ENCODE results near the gene EMC8. TPM values are rescaled to one million over a fixed set of nuclear protein-coding genes. Genes with fewer than 3 reads are reported as not detected.

Gene EMC8
- total and polyA plus RNA-seq, 2 experiments from 2014 or later, result 51.1 to 69.4 TPM

DNA sequence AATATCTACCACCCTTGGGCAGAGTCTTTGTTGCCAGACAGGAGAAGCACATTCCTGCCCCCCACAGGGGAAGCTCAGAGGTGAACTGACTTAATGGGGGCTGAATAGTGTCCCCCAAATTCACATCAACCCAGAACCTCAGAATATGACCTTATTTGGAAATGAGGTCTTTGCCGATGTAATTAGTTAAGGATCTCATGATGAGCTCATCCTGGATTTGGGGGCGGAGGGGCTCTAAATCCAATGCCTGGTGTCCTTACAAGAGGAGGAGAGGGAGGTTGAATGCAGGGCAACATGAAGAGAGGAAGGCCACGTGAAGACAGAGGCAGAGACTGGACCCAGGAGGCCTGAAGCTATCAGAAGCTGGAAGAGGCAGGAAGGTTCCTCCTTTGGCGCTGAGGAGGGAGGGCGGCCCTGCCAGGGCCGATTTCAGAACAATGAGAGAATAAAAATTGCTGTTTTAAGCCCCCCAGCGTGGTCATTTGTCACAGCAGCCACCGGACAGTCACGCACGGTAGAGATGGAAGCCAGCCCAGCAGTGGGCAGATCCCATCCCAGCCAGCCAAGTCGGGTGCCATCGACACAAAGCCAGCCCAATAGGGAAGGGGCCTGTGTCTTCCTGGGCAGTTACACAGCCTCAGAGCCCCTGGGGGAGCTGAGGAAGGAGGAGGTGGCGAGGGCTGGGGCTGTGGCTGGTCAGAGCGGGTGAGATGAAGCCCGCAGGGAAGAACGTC, 69.7 kb downstream of the EMC8 start:
- Histone ChIP-seq H3K79me2 (replicated peaks; ENCODE audit: insufficient read depth) (no peaks in the 10 kb centered on the region), H3K4me3 (no peak overlapping the region), H3F3A (replicated peaks; ENCODE audit: low read depth) (no peaks in the 10 kb centered on the region), H4K20me1 (replicated peaks; ENCODE audit: insufficient read depth) (no peaks in the 10 kb centered on the region), H3K36me3 (ENCODE audit: insufficient read depth) (no peaks in the 10 kb centered on the region), H3K27me3 (ENCODE audit: insufficient read depth) (no peaks in the 10 kb centered on the region), H3K9me2 (ENCODE audit: insufficient read depth) (no peaks in the 10 kb centered on the region), H3K4me2 (no peak overlapping the region), H3K4me1 (ENCODE audit: insufficient read depth) (no peaks in the 10 kb centered on the region), H3K27ac (ENCODE audit: low read depth) (no peak overlapping the region), H2AFZ (no peak overlapping the region)
- Mint-ChIP-seq H3K27me3 (ENCODE audit: insufficient read depth, low read depth, poor library complexity) (peaks cover 18% of the 10 kb centered on the region), H3K36me3 (ENCODE audit: low read depth) (no peaks in the 10 kb centered on the region; the same call in 2 of the 3 replicates), H3K4me3 (no peak overlapping the region; the same call in 2 of the 3 replicates), H3K9me3 (no peaks in the 10 kb centered on the region), H3K4me1 (peaks cover 17% of the 10 kb centered on the region), H3K27ac (0 out of 2 replicates have a peak overlapping the region, but pooled peaks have one; percentile 6)
- ATAC-seq (no peak; the same call in 2 of the 3 replicates), DNase-seq (ENCODE audit: low spot score) (no peak)
- TF ChIP-seq EZH2phosphoT487 (IDR thresholded peaks at IDR 0.05; ENCODE audit: unreplicated experiment) (no peak), POLR2AphosphoS5 (IDR thresholded peaks at IDR 0.05; ENCODE audit: low read depth) (no peak), JUNB (IDR thresholded peaks at IDR 0.05; ENCODE audit: unreplicated experiment) (no peak), NANOG (IDR thresholded peaks at IDR 0.05; ENCODE audit: borderline replicate concordance) (no peak), CREB1 (CRISPR knock-in tag; IDR thresholded peaks at IDR 0.05; ENCODE audit: low read depth) (no peak), ZNF114 (CRISPR knock-in tag; IDR thresholded peaks at IDR 0.05) (no peak), EZH2 (IDR thresholded peaks at IDR 0.05; ENCODE audit: low read depth, unreplicated experiment) (no peak), ZNF331 (CRISPR knock-in tag; IDR thresholded peaks at IDR 0.05; ENCODE audit: low read depth) (no peak), STAT1 (IDR thresholded peaks at IDR 0.05; ENCODE audit: unreplicated experiment) (no peak)
- TF ChIP-seq, protein P1, sequence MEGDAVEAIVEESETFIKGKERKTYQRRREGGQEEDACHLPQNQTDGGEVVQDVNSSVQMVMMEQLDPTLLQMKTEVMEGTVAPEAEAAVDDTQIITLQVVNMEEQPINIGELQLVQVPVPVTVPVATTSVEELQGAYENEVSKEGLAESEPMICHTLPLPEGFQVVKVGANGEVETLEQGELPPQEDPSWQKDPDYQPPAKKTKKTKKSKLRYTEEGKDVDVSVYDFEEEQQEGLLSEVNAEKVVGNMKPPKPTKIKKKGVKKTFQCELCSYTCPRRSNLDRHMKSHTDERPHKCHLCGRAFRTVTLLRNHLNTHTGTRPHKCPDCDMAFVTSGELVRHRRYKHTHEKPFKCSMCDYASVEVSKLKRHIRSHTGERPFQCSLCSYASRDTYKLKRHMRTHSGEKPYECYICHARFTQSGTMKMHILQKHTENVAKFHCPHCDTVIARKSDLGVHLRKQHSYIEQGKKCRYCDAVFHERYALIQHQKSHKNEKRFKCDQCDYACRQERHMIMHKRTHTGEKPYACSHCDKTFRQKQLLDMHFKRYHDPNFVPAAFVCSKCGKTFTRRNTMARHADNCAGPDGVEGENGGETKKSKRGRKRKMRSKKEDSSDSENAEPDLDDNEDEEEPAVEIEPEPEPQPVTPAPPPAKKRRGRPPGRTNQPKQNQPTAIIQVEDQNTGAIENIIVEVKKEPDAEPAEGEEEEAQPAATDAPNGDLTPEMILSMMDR (conservative IDR thresholded peaks at IDR 0.05; ENCODE audit: low read depth in 2 of 2), result no peak
- TF ChIP-seq, protein P2, sequence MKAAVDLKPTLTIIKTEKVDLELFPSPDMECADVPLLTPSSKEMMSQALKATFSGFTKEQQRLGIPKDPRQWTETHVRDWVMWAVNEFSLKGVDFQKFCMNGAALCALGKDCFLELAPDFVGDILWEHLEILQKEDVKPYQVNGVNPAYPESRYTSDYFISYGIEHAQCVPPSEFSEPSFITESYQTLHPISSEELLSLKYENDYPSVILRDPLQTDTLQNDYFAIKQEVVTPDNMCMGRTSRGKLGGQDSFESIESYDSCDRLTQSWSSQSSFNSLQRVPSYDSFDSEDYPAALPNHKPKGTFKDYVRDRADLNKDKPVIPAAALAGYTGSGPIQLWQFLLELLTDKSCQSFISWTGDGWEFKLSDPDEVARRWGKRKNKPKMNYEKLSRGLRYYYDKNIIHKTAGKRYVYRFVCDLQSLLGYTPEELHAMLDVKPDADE (IDR thresholded peaks at IDR 0.05), result no peak
- TF ChIP-seq, protein P3, sequence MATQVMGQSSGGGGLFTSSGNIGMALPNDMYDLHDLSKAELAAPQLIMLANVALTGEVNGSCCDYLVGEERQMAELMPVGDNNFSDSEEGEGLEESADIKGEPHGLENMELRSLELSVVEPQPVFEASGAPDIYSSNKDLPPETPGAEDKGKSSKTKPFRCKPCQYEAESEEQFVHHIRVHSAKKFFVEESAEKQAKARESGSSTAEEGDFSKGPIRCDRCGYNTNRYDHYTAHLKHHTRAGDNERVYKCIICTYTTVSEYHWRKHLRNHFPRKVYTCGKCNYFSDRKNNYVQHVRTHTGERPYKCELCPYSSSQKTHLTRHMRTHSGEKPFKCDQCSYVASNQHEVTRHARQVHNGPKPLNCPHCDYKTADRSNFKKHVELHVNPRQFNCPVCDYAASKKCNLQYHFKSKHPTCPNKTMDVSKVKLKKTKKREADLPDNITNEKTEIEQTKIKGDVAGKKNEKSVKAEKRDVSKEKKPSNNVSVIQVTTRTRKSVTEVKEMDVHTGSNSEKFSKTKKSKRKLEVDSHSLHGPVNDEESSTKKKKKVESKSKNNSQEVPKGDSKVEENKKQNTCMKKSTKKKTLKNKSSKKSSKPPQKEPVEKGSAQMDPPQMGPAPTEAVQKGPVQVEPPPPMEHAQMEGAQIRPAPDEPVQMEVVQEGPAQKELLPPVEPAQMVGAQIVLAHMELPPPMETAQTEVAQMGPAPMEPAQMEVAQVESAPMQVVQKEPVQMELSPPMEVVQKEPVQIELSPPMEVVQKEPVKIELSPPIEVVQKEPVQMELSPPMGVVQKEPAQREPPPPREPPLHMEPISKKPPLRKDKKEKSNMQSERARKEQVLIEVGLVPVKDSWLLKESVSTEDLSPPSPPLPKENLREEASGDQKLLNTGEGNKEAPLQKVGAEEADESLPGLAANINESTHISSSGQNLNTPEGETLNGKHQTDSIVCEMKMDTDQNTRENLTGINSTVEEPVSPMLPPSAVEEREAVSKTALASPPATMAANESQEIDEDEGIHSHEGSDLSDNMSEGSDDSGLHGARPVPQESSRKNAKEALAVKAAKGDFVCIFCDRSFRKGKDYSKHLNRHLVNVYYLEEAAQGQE (IDR thresholded peaks at IDR 0.05; ENCODE audit: unreplicated experiment), result no peak
- TF ChIP-seq, protein P4, sequence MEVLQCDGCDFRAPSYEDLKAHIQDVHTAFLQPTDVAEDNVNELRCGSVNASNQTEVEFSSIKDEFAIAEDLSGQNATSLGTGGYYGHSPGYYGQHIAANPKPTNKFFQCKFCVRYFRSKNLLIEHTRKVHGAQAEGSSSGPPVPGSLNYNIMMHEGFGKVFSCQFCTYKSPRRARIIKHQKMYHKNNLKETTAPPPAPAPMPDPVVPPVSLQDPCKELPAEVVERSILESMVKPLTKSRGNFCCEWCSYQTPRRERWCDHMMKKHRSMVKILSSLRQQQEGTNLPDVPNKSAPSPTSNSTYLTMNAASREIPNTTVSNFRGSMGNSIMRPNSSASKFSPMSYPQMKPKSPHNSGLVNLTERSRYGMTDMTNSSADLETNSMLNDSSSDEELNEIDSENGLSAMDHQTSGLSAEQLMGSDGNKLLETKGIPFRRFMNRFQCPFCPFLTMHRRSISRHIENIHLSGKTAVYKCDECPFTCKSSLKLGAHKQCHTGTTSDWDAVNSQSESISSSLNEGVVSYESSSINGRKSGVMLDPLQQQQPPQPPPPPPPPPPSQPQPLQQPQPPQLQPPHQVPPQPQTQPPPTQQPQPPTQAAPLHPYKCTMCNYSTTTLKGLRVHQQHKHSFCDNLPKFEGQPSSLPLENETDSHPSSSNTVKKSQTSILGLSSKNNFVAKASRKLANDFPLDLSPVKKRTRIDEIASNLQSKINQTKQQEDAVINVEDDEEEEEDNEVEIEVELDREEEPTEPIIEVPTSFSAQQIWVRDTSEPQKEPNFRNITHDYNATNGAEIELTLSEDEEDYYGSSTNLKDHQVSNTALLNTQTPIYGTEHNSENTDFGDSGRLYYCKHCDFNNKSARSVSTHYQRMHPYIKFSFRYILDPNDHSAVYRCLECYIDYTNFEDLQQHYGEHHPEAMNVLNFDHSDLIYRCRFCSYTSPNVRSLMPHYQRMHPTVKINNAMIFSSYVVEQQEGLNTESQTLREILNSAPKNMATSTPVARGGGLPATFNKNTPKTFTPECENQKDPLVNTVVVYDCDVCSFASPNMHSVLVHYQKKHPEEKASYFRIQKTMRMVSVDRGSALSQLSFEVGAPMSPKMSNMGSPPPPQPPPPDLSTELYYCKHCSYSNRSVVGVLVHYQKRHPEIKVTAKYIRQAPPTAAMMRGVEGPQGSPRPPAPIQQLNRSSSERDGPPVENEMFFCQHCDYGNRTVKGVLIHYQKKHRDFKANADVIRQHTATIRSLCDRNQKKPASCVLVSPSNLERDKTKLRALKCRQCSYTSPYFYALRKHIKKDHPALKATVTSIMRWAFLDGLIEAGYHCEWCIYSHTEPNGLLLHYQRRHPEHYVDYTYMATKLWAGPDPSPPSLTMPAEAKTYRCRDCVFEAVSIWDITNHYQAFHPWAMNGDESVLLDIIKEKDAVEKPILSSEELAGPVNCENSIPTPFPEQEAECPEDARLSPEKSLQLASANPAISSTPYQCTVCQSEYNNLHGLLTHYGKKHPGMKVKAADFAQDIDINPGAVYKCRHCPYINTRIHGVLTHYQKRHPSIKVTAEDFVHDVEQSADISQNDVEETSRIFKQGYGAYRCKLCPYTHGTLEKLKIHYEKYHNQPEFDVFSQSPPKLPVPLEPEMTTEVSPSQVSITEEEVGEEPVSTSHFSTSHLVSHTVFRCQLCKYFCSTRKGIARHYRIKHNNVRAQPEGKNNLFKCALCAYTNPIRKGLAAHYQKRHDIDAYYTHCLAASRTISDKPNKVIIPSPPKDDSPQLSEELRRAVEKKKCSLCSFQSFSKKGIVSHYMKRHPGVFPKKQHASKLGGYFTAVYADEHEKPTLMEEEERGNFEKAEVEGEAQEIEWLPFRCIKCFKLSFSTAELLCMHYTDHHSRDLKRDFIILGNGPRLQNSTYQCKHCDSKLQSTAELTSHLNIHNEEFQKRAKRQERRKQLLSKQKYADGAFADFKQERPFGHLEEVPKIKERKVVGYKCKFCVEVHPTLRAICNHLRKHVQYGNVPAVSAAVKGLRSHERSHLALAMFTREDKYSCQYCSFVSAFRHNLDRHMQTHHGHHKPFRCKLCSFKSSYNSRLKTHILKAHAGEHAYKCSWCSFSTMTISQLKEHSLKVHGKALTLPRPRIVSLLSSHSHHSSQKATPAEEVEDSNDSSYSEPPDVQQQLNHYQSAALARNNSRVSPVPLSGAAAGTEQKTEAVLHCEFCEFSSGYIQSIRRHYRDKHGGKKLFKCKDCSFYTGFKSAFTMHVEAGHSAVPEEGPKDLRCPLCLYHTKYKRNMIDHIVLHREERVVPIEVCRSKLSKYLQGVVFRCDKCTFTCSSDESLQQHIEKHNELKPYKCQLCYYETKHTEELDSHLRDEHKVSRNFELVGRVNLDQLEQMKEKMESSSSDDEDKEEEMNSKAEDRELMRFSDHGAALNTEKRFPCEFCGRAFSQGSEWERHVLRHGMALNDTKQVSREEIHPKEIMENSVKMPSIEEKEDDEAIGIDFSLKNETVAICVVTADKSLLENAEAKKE (CRISPR knock-in tag; IDR thresholded peaks at IDR 0.05), result no peak

Measured in GM23338 (cell line).